ENCODE results near the gene GCLC.
"Not testable (repeated sequence)": the region's sequence is repeated elsewhere in the genome, so short reads cannot be mapped to it uniquely, and the experiment has no call there.

GCLC gene

GRCh38 chr6:53544470-53545308, at the start of gene GCLC:
TSS of gene GCLC (minus strand) at chr6:53545101. CDS start at chr6:53544645, 456 bp downstream.
- DNase-seq, result peak; percentile 47

- DNase-seq, result no peak
These were observed 49.7 kb upstream of the GCLC start for GRCh38 chr6:53594596-53594995.

GRCh38 chr6:53593001-53593488, 48.1 kb upstream of the GCLC start:
- no peak for DNase-seq

GRCh38 chr6:53591873-53592272, 47.0 kb upstream of the GCLC start:
- no peak for DNase-seq

- DNase-seq, result no peak
These were observed 44.1 kb upstream of the GCLC start for GRCh38 chr6:53588816-53589509.

GRCh38 chr6:53587291-53587690, 42.4 kb upstream of the GCLC start:
- DNase-seq, result no peak

- no peak for DNase-seq
These were observed 40.5 kb upstream of the GCLC start for GRCh38 chr6:53585208-53585900.

GRCh38 chr6:53584726-53585125, 39.8 kb upstream of the GCLC start:
- DNase-seq, result no peak

GRCh38 chr6:53583451-53583850, 38.5 kb upstream of the GCLC start:
- DNase-seq, result no peak

GRCh38 chr6:53582963-53583362, 38.1 kb upstream of the GCLC start:
- no peak for DNase-seq

GRCh38 chr6:53581856-53582255, 37.0 kb upstream of the GCLC start:
- DNase-seq, result no peak

GRCh38 chr6:53581173-53581773, 36.4 kb upstream of the GCLC start:
- no peak for DNase-seq

GRCh38 chr6:53579338-53579737, 34.4 kb upstream of the GCLC start:
- DNase-seq, result no peak

- DNase-seq, result no peak
These were observed 33.5 kb upstream of the GCLC start for GRCh38 chr6:53578371-53578770.

- no peak for DNase-seq
These were observed 28.4 kb upstream of the GCLC start for GRCh38 chr6:53573299-53573698.

- DNase-seq, result not testable (repeated sequence)
These were observed 27.5 kb upstream of the GCLC start for GRCh38 chr6:53572379-53572778.

- DNase-seq, result no peak
These were observed 24.1 kb upstream of the GCLC start for GRCh38 chr6:53568776-53569616.

GRCh38 chr6:53567701-53568100, 22.8 kb upstream of the GCLC start:
- DNase-seq, result no peak

- DNase-seq, result no peak
These were observed 21.9 kb upstream of the GCLC start for GRCh38 chr6:53566755-53567154.

- no peak for DNase-seq
These were observed 21.0 kb upstream of the GCLC start for GRCh38 chr6:53565886-53566285.

- DNase-seq, result no peak
These were observed 19.6 kb upstream of the GCLC start for GRCh38 chr6:53564401-53565065.
